PFSK-1 (cell line): ENCODE data around the gene MUC4.

Source experiments
- POLR2AphosphoS5 ChIP-seq: IDR thresholded peaks from 2 replicates; pipeline ENCODE4 v1.6.1; 2012; ENCODE audit warnings: low read depth, mild to moderate bottlenecking, control low read depth, low read length, moderate library complexity
- SIN3A ChIP-seq: IDR thresholded peaks from 2 replicates; pipeline ENCODE4 v1.6.1; 2012; ENCODE audit warnings: mild to moderate bottlenecking, low read length, moderate library complexity, borderline replicate concordance; ENCODE audit not compliant: insufficient read depth
- TAF1 ChIP-seq: IDR thresholded peaks from 2 replicates; pipeline ENCODE4 v1.6.1; 2012; ENCODE audit warnings: low read length, control low read depth, borderline replicate concordance; ENCODE audit not compliant: insufficient read depth

GRCh38 chr3:195834675-195835583 is 23.2 kb upstream of the MUC4 start:
- TF ChIP-seq POLR2AphosphoS5 = no peak
- TF ChIP-seq TAF1 = no peak
- no peak for TF ChIP-seq SIN3A
